Aorta (tissue), 5 donors: Measurements from ENCODE around the gene CFAP157. TPM values are rescaled to one million over a fixed set of nuclear protein-coding genes. Genes with fewer than 3 reads are reported as not detected.

Source experiments
- ATAC-seq: fragments of 200-7000 bp; cut with Tn5 transposase; one replicate; pipeline ENCODE4 v1.9.1; 2022; ENCODE audit warnings: moderate library complexity; ENCODE audit not compliant: low FRiP score
- DNase-seq, 2 donors: peaks; one replicate each; pipeline ENCODE4 v3.0.0-alpha.2; 2020
- H3K27ac ChIP-seq, 2 donors: one replicate each; pipeline ENCODE4 v1.5.1; 2013; ENCODE audit warnings: low read length in 2 of 2, mild to moderate bottlenecking in 2 of 2, moderate library complexity in 2 of 2, control low read depth in 1 of 2, inconsistent platforms in 1 of 2, low read depth in 1 of 2
- H3K27me3 ChIP-seq, 2 donors: one replicate each; pipeline ENCODE4 v1.6.1; 2013; ENCODE audit warnings: control low read depth in 1 of 2, low read length in 1 of 2, mild to moderate bottlenecking in 1 of 2, moderate library complexity in 1 of 2; ENCODE audit not compliant: insufficient read depth in 2 of 2, control insufficient read depth in 1 of 2
- H3K36me3 ChIP-seq, 2 donors: one replicate each; pipeline ENCODE4 v1.6.1; 2013; ENCODE audit warnings: control low read depth in 1 of 2, low read length in 1 of 2, mild to moderate bottlenecking in 1 of 2; ENCODE audit not compliant: insufficient read depth in 2 of 2, control insufficient read depth in 1 of 2
- H3K4me1 ChIP-seq, 2 donors: one replicate each; pipeline ENCODE4 v1.6.1; 2013; ENCODE audit warnings: low read length in 2 of 2, control low read depth in 1 of 2, mild to moderate bottlenecking in 1 of 2, moderate library complexity in 1 of 2; ENCODE audit not compliant: insufficient read depth in 2 of 2, control insufficient read depth in 1 of 2
- H3K4me3 ChIP-seq, 2 donors: one replicate each; pipeline ENCODE4 v1.5.1; 2013; ENCODE audit warnings: low read length in 2 of 2, control low read depth in 1 of 2, mild to moderate bottlenecking in 1 of 2
- H3K9me3 ChIP-seq: one replicate; pipeline ENCODE4 v1.6.1; 2013; ENCODE audit warnings: mild to moderate bottlenecking, low read length; ENCODE audit not compliant: control insufficient read depth
- WGBS, 2 donors: extraction: QIAGEN DNeasy Blood & Tissue Kit; methylation state at CpG; one replicate each; pipeline ENCODE4 v1.1.7; 2013; 5-methylcytosine and 5-hydroxymethylcytosine counted together
- intact Hi-C, 2 donors: fragments of 100-400 bp; cut with DNase I; formaldehyde crosslinking; loops; one replicate each; pipeline versions ENCODE4 v1.14.2 to v1.15.0; 2022
- polyA plus RNA-seq, 2 donors: library from polyadenylated mRNA; stranded (reverse); fragments of 200-250 nt; gene quantifications; one replicate each; pipeline ENCODE4 v1.2.3, GENCODE V29; 2013
- total RNA-seq, 2 donors: library from RNA; stranded (reverse); fragmentation: NEBNext Ultra II Directional; extraction: Animal tissue kit (Norgen Biotek cat#: 25700); gene quantifications; one replicate each; pipeline ENCODE4 v1.2.1, GENCODE V29; 2021
- donor health status: healthy with polysubstance abuse.
- donor health status: Bipolar disorder and iron deficiency.
- donor health status: DM: no; HTN: no; CAD: no.
- donor health status: DM: no; HTN: no; CAD: no.
- donor health status: DM: yes; HTN: yes; CAD: no.

Gene CFAP157
- total and polyA plus RNA-seq, 4 donors = 0.16 to 0.69 (median 0.60) TPM; not detected in 1

DNA sequence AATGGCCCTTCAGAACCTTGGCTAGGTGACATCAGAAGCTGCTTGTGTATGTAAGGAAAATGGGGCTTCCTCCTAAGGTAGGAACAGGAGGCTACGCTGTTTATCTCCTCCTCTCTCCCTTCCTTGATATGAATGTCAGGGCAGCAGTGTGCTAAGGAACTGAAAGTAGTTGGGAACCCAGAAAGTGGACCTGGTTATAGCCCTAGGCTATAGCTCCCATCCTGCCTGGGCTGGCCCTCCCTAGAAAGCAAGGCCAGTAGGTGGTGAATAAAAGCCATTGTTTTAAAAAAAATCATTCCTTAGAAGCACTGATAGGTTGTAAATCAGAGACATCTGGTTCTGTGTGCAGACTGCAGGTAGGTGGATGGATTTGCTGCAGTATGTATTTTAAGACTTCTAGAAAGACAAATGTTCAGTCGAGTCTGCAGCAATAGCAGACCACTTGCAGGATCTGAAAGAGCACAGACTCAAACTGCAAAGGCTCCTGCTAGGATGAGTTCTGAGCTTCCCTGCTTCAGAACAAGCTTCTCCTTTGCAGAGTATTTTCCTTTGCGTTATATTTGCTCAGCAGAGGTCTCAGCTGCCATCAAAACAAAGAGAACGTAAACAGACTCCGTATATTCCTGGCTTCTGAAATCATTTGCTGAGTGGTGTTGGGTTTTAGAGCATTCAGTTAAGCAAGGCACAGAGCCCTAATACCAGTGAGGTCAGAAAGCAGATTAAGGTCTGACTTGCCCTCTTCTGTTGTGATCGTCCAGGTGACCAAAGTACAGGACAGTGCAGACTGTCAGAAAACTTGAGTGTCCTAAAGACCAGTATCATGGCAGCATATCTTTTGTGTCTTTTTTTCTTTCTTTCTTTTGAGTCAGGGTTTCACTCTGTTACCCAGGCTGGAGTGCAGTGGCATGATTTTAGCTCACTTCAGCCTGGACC, 20.1 kb upstream of the CFAP157 start:
- intact Hi-C loops = loop anchor here in 1 of 2 donors (10.0 kb wide), 1 partner anchor 62 kb away; no protein-coding TSS in a partner anchor
- ATAC-seq = no peak
- H3K36me3 ChIP-seq = peaks cover 0 to 4% of the 10 kb centered on the region in 2 donors

DNA sequence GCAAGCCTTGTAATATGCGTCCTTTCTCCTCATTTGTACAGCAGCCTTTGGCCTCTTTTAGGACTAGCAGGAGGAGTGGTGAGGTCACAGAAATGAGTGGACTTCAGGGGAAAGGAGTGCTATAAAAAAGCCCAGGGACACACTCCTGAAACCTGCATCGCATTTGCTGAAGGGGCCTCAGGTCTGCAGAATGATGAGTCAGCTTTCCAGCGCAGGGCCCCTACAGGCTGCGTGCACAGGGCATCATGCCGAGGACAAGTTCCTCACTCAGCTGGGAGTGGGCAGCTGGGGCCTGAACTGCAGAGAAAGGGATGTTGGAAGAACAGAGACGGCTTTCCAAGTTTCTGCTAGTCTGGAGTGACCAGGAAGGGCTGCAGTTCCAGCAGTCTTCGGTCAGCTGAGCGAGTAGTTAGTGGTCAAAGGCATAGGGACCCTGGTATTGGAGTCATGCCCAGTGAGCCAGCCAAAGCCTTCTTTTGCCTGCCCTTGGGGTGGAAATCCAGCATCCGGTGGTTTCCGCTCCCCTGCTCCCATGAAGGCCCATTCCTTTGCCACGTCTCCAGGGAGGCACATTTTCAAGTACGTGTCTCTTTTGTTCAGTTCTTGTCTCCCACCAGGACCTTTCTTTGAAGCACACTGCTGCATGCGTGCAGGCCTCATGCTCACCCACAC, 17.3 kb upstream of the CFAP157 start:
- intact Hi-C loops = loop anchor here in 1 of 2 donors (10.0 kb wide), 1 partner anchor 65 kb away; no protein-coding TSS in a partner anchor
- Histone ChIP-seq H3K36me3 (peaks cover 0 to 2% of the 10 kb centered on the region in 2 donors), H3K27ac (no peak overlapping the region), H3K9me3 (no peaks in the 10 kb centered on the region), H3K4me1 (no peaks in the 10 kb centered on the region), H3K27me3 (no peaks in the 10 kb centered on the region), H3K4me3 (no peak overlapping the region)
- WGBS, 2 donors = 93 to 95% methylated on average over 13 of the region's 13 CpGs
- ATAC-seq = no peak
- DNase-seq = no peak

More for the DNA sequence above, 20.1 kb upstream of the CFAP157 start:
- H3K4me3 ChIP-seq = no peak overlapping the region
- H3K9me3 ChIP-seq = no peaks in the 10 kb centered on the region
- no peak for DNase-seq
- H3K27me3 ChIP-seq = no peaks in the 10 kb centered on the region
- WGBS, 2 donors = 73 to 75% methylated on average over 6 of the region's 6 CpGs
- H3K4me1 ChIP-seq = no peaks in the 10 kb centered on the region
- no peak overlapping the region for H3K27ac ChIP-seq

DNA sequence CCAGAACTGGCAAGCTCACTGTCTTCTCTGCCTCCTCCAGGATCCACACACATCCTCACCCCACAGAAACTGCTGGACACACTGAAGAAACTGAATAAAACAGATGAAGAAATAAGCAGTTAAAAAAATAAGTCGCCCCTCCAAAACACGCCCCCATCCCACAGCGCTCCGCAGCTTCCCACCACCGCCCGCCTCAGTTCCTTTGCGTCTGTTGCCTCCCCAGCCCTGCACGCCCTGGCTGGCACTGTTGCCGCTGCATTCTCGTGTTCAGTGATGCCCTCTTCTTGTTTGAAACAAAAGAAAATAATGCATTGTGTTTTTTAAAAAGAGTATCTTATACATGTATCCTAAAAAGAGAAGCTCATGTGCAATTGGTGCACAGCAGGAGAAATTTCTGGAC, 16.1 kb upstream of the CFAP157 start:
- Histone ChIP-seq H3K4me3 (no peak overlapping the region), H3K9me3 (no peaks in the 10 kb centered on the region), H3K36me3 (peaks cover 0 to 5% of the 10 kb centered on the region in 2 donors), H3K4me1 (no peaks in the 10 kb centered on the region), H3K27me3 (no peaks in the 10 kb centered on the region), H3K27ac (no peak overlapping the region)
- ATAC-seq (no peak), DNase-seq (no peak)
- intact Hi-C loops = no loop called here
- 94% methylated on average over 10 of the region's 10 CpGs for WGBS, 2 donors

DNA sequence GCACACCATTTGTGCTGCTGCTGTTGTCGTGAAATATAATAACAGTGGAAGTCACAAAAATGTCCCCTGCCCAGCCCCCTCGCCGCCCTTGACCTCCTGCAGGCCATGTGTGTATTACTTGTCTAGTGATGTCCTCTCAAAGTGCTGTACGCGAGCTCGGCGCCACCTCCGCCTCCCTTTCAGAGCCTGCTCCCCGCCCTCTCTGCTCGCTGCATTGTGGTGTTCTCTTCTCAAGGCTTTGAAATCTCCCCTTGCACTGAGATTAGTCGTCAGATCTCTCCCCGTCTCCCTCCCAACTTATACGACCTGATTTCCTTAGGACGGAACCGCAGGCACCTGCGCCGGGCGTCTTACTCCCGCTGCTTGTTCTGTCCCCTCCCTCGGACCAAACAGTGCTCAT, 14.7 kb upstream of the CFAP157 start:
- DNase-seq = no peak
- Histone ChIP-seq H3K4me3 (no peak overlapping the region), H3K4me1 (no peaks in the 10 kb centered on the region), H3K27ac (no peak overlapping the region), H3K27me3 (no peaks in the 10 kb centered on the region), H3K9me3 (no peaks in the 10 kb centered on the region), H3K36me3 (peaks cover 0 to 5% of the 10 kb centered on the region in 2 donors)
- ATAC-seq = no peak
- intact Hi-C loops = no loop called here
- 84 to 87% methylated on average over 20 of the region's 20 CpGs for WGBS, 2 donors

DNA sequence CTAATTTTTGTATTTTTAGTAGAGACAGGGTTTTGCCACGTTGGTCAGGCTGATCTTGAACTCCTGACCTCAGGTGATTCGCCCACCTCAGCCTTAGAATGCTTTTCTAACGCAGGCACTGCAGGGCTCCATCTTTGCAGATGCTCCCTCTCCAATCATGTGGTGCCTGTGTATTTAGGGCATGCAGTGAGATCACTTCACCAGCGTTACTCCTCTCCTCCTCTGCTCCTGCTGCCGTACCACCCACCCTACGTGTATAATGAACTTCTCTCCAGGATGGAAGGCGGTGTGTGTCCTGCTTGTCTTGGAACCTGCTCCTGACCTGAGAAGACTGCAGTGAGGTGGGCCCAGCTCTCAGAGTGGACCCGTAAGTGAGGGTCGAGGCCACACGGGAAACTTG, 13.6 kb upstream of the CFAP157 start:
- H3K4me1 ChIP-seq = no peaks in the 10 kb centered on the region
- ATAC-seq (no peak), DNase-seq (no peak)
- WGBS, 2 donors = 88 to 89% methylated on average over 10 of the region's 10 CpGs
- no peak overlapping the region for H3K4me3 ChIP-seq
- intact Hi-C loops = no loop called here
- no peak overlapping the region for H3K27ac ChIP-seq
- H3K27me3 ChIP-seq = no peaks in the 10 kb centered on the region
- H3K36me3 ChIP-seq = peaks cover 0 to 5% of the 10 kb centered on the region in 2 donors
- no peaks in the 10 kb centered on the region for H3K9me3 ChIP-seq

DNA sequence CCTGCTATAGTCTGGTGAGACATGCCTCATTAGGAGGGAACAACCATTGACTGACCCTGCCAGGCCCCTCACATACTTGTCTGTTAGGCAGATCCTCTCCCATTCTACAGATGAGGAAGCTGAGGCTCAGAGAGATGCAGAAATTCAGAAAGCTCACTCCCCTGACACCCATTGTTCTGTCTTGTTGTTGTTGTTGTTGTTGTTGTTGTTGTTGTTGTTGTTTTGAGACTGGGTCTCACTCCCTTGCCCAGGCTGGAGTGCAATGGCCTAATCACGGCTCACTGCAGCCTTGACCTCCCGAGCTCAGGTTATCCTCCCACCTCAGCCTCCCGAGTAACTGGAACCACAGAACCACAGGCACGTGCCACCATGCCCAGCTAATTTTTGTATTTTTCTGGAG, 13.1 kb upstream of the CFAP157 start:
- Histone ChIP-seq H3K4me1 (no peaks in the 10 kb centered on the region), H3K36me3 (peaks cover 0 to 5% of the 10 kb centered on the region in 2 donors), H3K27ac (no peak overlapping the region), H3K27me3 (no peaks in the 10 kb centered on the region), H3K4me3 (no peak overlapping the region), H3K9me3 (no peaks in the 10 kb centered on the region)
- WGBS, 2 donors = 95% methylated on average over 4 of the region's 4 CpGs
- intact Hi-C loops = no loop called here
- DNase-seq (no peak), ATAC-seq (no peak)

DNA sequence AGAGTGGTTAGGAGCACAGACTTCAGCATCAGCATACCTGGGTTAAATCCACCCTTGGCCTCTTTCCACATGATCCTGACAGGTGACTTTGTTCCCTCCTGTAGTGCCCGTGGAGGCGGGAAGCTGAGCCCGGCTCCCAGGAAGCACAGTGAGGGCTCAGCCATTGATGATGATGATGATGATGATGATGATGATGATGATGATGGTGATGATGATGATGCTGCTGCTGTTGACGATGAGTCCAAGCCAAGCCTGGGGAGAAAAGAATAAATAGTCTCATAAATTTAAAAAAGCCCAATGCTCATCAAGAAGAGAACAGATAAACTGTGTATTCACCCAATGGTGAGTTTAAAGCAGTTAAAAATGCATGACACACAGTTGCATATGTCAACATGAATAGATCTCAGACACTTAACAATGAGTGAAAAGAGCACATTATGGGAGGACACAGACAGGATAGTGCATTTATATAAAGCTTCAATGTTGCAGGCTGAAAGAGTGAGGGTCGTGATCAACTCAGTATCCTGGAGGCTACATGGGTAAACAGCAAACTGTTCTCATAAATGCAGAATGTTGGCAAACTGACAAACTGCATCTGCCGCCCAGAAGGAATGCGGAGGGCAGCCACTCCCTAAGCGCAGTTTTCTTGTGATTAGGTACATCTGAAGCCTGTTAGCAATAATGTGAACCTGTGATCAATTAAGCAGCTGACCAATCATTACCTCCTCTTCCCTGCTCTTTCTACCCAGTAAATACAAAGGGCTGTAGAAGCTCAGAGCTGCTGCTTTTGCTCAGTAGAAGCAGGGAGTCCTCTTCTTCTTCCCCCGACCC, 11.7 kb upstream of the CFAP157 start:
- WGBS, 2 donors = 77 to 79% methylated on average over 9 of the region's 9 CpGs
- H3K27me3 ChIP-seq = no peaks in the 10 kb centered on the region
- no peak overlapping the region for H3K27ac ChIP-seq
- no peaks in the 10 kb centered on the region for H3K9me3 ChIP-seq
- DNase-seq (no peak), ATAC-seq (no peak)
- intact Hi-C loops = no loop called here
- no peak overlapping the region for H3K4me3 ChIP-seq
- H3K36me3 ChIP-seq = peaks cover 0 to 5% of the 10 kb centered on the region in 2 donors
- no peaks in the 10 kb centered on the region for H3K4me1 ChIP-seq

DNA sequence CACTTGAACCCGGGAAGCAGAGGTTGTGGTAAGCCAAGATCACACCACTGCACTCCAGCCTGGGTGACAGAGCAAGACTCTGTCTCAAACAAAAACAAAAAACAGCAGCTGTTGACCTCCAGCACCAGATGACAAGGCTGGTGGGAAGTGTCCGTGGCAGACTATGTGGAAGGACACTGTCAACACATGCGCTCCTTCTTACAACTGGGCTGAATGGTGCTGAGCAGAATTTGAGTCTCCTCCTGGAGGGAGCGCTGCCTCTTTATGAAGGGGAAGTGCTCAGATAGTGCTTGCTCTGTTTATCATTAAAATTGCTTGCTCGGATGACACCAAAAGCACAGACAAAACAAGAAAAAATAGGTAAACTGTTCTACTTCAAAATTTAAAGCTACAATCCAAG, 9.2 kb upstream of the CFAP157 start:
- no peak for ATAC-seq
- Histone ChIP-seq H3K36me3 (peaks cover 0 to 3% of the 10 kb centered on the region in 2 donors), H3K27me3 (no peaks in the 10 kb centered on the region), H3K9me3 (no peaks in the 10 kb centered on the region), H3K4me3 (no peak overlapping the region), H3K27ac (no peak overlapping the region), H3K4me1 (no peaks in the 10 kb centered on the region)
- 70 to 83% methylated on average over 5 of the region's 5 CpGs for WGBS, 2 donors
- intact Hi-C loops = no loop called here
- no peak for DNase-seq
